ENCODE measurements around the gene PPM1H.
"Not testable (repeated sequence)": the region's sequence is repeated elsewhere in the genome, so short reads cannot be mapped to it uniquely, and the experiment has no call there.

The PPM1H gene

GRCh38 chr12:62947364-62947763 is 12.4 kb upstream of the PPM1H start:
- no peak for DNase-seq (ENCODE audit: low read depth in 2 of 2)

- DNase-seq (ENCODE audit: low read depth in 2 of 2), result no peak
Observed at GRCh38 chr12:62943779-62944395, 8.9 kb upstream of the PPM1H start.

GRCh38 chr12:62942316-62942715 is 7.4 kb upstream of the PPM1H start:
- not testable (repeated sequence) for DNase-seq (ENCODE audit: low read depth in 2 of 2)

GRCh38 chr12:62934239-62934798 is 631 bp downstream of the PPM1H start:
- no peak for DNase-seq (ENCODE audit: low read depth in 2 of 2)

GRCh38 chr12:62933602-62934238 is 1.2 kb downstream of the PPM1H start:
- DNase-seq (ENCODE audit: low read depth in 2 of 2), result no peak

- no peak for DNase-seq (ENCODE audit: low read depth in 2 of 2)
Observed at GRCh38 chr12:62933220-62933601, 1.7 kb downstream of the PPM1H start.

GRCh38 chr12:62931477-62931876 is 3.5 kb downstream of the PPM1H start:
- DNase-seq (ENCODE audit: low read depth in 2 of 2), result no peak

- DNase-seq (ENCODE audit: low read depth in 2 of 2), result no peak
Observed at GRCh38 chr12:62930546-62931425, 4.2 kb downstream of the PPM1H start.

- no peak for DNase-seq (ENCODE audit: low read depth in 2 of 2)
Observed at GRCh38 chr12:62928632-62929031, 6.3 kb downstream of the PPM1H start.

GRCh38 chr12:62925680-62926079 is 9.3 kb downstream of the PPM1H start:
- DNase-seq (ENCODE audit: low read depth in 2 of 2), result no peak

GRCh38 chr12:62924084-62924483 is 10.9 kb downstream of the PPM1H start:
- no peak for DNase-seq (ENCODE audit: low read depth in 2 of 2)

GRCh38 chr12:62922539-62922938 is 12.4 kb downstream of the PPM1H start:
- no peak for DNase-seq (ENCODE audit: low read depth in 2 of 2)

- no peak for DNase-seq (ENCODE audit: low read depth in 2 of 2)
Observed at GRCh38 chr12:62919838-62920237, 15.1 kb downstream of the PPM1H start.

GRCh38 chr12:62917926-62918325 is 17.0 kb downstream of the PPM1H start:
- no peak for DNase-seq (ENCODE audit: low read depth in 2 of 2)

- no peak for DNase-seq (ENCODE audit: low read depth in 2 of 2)
Observed at GRCh38 chr12:62916632-62917425, 18.1 kb downstream of the PPM1H start.

GRCh38 chr12:62915204-62915529 is 19.8 kb downstream of the PPM1H start:
- no peak for DNase-seq (ENCODE audit: low read depth in 2 of 2)

GRCh38 chr12:62914443-62915203 is 20.3 kb downstream of the PPM1H start:
- no peak for DNase-seq (ENCODE audit: low read depth in 2 of 2)

- DNase-seq (ENCODE audit: low read depth in 2 of 2), result no peak
Observed at GRCh38 chr12:62913380-62913779, 21.6 kb downstream of the PPM1H start.

GRCh38 chr12:62912644-62913043 is 22.3 kb downstream of the PPM1H start:
- DNase-seq (ENCODE audit: low read depth in 2 of 2), result no peak

GRCh38 chr12:62911286-62911685 is 23.7 kb downstream of the PPM1H start:
- DNase-seq (ENCODE audit: low read depth in 2 of 2), result no peak

GRCh38 chr12:62910549-62911169 is 24.3 kb downstream of the PPM1H start:
- no peak for DNase-seq (ENCODE audit: low read depth in 2 of 2)

Measured in fibroblast of skin of left biceps (primary cell).